Measurements from ENCODE around the gene SASS6. TPM values are rescaled to one million over a fixed set of nuclear protein-coding genes. Genes with fewer than 3 reads are reported as not detected.

Gene SASS6
- polyA plus RNA-seq, 1 donor (not counting 4 experiments of a cell fraction or from before 2014, with no cell fraction given), result 2.5 TPM

- FAIRE-seq (no peak), DNase-seq (ENCODE audit: low read depth, low spot score) (no peak)
- Histone ChIP-seq H3K36me3 (ENCODE audit: control insufficient read depth in 2 of 2, extremely low read depth in 1 of 2, insufficient read depth in 2 of 2, low read length in 2 of 2) (peaks cover 0 to 1% of the 10 kb centered on the region in 2 experiments), H3K27me3 (ENCODE audit: control insufficient read depth, extremely low read depth, insufficient read depth, low read length) (no peaks in the 10 kb centered on the region), H3K4me2 (ENCODE audit: control insufficient read depth, extremely low read depth, insufficient read depth, low read depth, low read length) (no peak overlapping the region), H3K4me1 (ENCODE audit: control insufficient read depth, extremely low read depth, insufficient read depth, low read length) (peaks cover 36% of the 10 kb centered on the region), H3K9me1 (ENCODE audit: control insufficient read depth, extremely low read depth, insufficient read depth, low read length) (peaks cover 3% of the 10 kb centered on the region), H3K4me3 (ENCODE audit: control insufficient read depth in 2 of 3, extremely low read depth in 1 of 3, insufficient read depth in 2 of 3, low read depth in 1 of 3, low read length in 3 of 3) (no peak overlapping the region), H3K27ac (ENCODE audit: control insufficient read depth, insufficient read depth, low read length) (no peak overlapping the region), H3K79me2 (ENCODE audit: control insufficient read depth, insufficient read depth, low read length) (peaks cover 97% of the 10 kb centered on the region), H3K9me3 (ENCODE audit: control insufficient read depth, low read depth, low read length) (no peaks in the 10 kb centered on the region), H4K20me1 (ENCODE audit: control insufficient read depth, extremely low read depth, insufficient read depth, low read length) (peaks cover 2% of the 10 kb centered on the region), H3K9ac (ENCODE audit: control insufficient read depth, extremely low read depth, insufficient read depth, low read length) (no peak overlapping the region), H2AFZ (ENCODE audit: control insufficient read depth, low read length) (no peak overlapping the region)
- no peak for TF ChIP-seq EZH2 (IDR thresholded peaks at IDR 0.05; ENCODE audit: low read length)
- TF ChIP-seq CTCF (optimal IDR thresholded peaks at IDR 0.05 in 1 of 3, IDR thresholded peaks at IDR 0.05 in 1 of 3, conservative IDR thresholded peaks at IDR 0.05 in 1 of 3; ENCODE audit: extremely low read depth in 1 of 3, insufficient read depth in 2 of 3, low read length in 3 of 3), result no peak
- dilution Hi-C loops (cut with MboI; ENCODE audit: extremely low pct_ligation_motif_present, low sequenced_read_pairs), result no loop called here
Observed at GRCh38 chr1:100045206-100045605, 87.5 kb downstream of the SASS6 start.

GRCh38 chr1:100039591-100039990 is 93.1 kb downstream of the SASS6 start:
- no peaks in the 10 kb centered on the region for H3K9me1 ChIP-seq (ENCODE audit: control insufficient read depth, extremely low read depth, insufficient read depth, low read length)
- no peak overlapping the region for H2AFZ ChIP-seq (ENCODE audit: control insufficient read depth, low read length)
- peaks cover 17% of the 10 kb centered on the region for H3K4me1 ChIP-seq (ENCODE audit: control insufficient read depth, extremely low read depth, insufficient read depth, low read length)
- peaks cover 0 to 1% of the 10 kb centered on the region in 2 experiments for H3K36me3 ChIP-seq (ENCODE audit: control insufficient read depth in 2 of 2, extremely low read depth in 1 of 2, insufficient read depth in 2 of 2, low read length in 2 of 2)
- no peak for FAIRE-seq
- peak overlapping the region; percentile 99 for H3K9ac ChIP-seq (ENCODE audit: control insufficient read depth, extremely low read depth, insufficient read depth, low read length)
- no peaks in the 10 kb centered on the region for H4K20me1 ChIP-seq (ENCODE audit: control insufficient read depth, extremely low read depth, insufficient read depth, low read length)
- H3K4me2 ChIP-seq (ENCODE audit: control insufficient read depth, extremely low read depth, insufficient read depth, low read depth, low read length), result peak overlapping the region; percentile 83
- no peaks in the 10 kb centered on the region for H3K27me3 ChIP-seq (ENCODE audit: control insufficient read depth, extremely low read depth, insufficient read depth, low read length)
- H3K79me2 ChIP-seq (ENCODE audit: control insufficient read depth, insufficient read depth, low read length), result peaks cover 87% of the 10 kb centered on the region
- no peak for DNase-seq (ENCODE audit: low read depth, low spot score)
- dilution Hi-C loops (cut with MboI; ENCODE audit: extremely low pct_ligation_motif_present, low sequenced_read_pairs), result no loop called here
- H3K27ac ChIP-seq (ENCODE audit: control insufficient read depth, insufficient read depth, low read length), result peak overlapping the region; percentile 99
- no peaks in the 10 kb centered on the region for H3K9me3 ChIP-seq (ENCODE audit: control insufficient read depth, low read depth, low read length)
- TF ChIP-seq CTCF (optimal IDR thresholded peaks at IDR 0.05 in 1 of 3, IDR thresholded peaks at IDR 0.05 in 1 of 3, conservative IDR thresholded peaks at IDR 0.05 in 1 of 3; ENCODE audit: extremely low read depth in 1 of 3, insufficient read depth in 2 of 3, low read length in 3 of 3) (no peak), EZH2 (IDR thresholded peaks at IDR 0.05; ENCODE audit: low read length) (no peak)
- peak overlapping the region; percentile 78 to 97 (median 93) for H3K4me3 ChIP-seq (ENCODE audit: control insufficient read depth in 2 of 3, extremely low read depth in 1 of 3, insufficient read depth in 2 of 3, low read depth in 1 of 3, low read length in 3 of 3)

Data from keratinocyte (primary cell).